ENCODE data around the gene MFSD12. TPM values are rescaled to one million over a fixed set of nuclear protein-coding genes. Genes with fewer than 3 reads are reported as not detected.

MFSD12 gene
- total and polyA plus RNA-seq, 7 donors: 2.4 to 53.5 (median 22.1) TPM

GRCh38 chr19:3496392-3497273, 60.8 kb downstream of the MFSD12 start:
- no peak for DNase-seq
- Histone ChIP-seq H3K9me3 (no peaks in the 10 kb centered on the region), H3K27ac (no peak overlapping the region), H3K4me3 (no peak overlapping the region), H3K36me3 (peaks cover 15 to 56% (median 31%) of the 10 kb centered on the region in 4 donors), H3K4me1 (peaks cover 0 to 18% (median 11%) of the 10 kb centered on the region in 4 donors), H3K27me3 (no peaks in the 10 kb centered on the region)
- TF ChIP-seq POLR2AphosphoS5 (IDR thresholded peaks at IDR 0.05): no peak
- TF ChIP-seq, protein P1, sequence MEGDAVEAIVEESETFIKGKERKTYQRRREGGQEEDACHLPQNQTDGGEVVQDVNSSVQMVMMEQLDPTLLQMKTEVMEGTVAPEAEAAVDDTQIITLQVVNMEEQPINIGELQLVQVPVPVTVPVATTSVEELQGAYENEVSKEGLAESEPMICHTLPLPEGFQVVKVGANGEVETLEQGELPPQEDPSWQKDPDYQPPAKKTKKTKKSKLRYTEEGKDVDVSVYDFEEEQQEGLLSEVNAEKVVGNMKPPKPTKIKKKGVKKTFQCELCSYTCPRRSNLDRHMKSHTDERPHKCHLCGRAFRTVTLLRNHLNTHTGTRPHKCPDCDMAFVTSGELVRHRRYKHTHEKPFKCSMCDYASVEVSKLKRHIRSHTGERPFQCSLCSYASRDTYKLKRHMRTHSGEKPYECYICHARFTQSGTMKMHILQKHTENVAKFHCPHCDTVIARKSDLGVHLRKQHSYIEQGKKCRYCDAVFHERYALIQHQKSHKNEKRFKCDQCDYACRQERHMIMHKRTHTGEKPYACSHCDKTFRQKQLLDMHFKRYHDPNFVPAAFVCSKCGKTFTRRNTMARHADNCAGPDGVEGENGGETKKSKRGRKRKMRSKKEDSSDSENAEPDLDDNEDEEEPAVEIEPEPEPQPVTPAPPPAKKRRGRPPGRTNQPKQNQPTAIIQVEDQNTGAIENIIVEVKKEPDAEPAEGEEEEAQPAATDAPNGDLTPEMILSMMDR (IDR thresholded peaks at IDR 0.05): no peak
- no peak for TF ChIP-seq EP300 (IDR thresholded peaks at IDR 0.05)
- no peak for TF ChIP-seq POLR2A (IDR thresholded peaks at IDR 0.05)
- 96% methylated on average over 32 of the region's 32 CpGs for WGBS, 2 donors
- intact Hi-C loops (cut with DNase I): no loop called here

DNA sequence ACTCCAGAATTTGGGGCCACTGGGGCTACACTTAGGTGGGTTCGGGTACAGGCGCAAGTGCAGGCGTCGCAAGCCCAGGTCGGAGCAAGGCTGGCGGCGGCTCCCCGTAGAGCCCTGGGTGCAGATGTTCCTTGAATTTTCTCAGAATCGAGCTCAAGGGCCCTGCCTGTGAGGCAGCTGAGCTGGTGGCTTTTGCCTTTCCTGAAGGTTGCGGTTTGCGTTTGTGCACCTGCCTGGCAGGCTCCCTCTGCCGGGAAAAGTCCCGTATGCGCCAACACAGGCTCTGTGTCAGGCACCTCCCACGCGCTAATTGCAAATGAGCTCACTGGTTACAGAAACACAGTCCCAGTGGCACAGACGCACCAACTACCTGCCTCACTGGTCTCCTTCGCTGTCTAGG, 62.8 kb downstream of the MFSD12 start:
- TF ChIP-seq EP300 (IDR thresholded peaks at IDR 0.05): no peak
- TF ChIP-seq, protein P1 (IDR thresholded peaks at IDR 0.05): no peak
- TF ChIP-seq POLR2AphosphoS5 (IDR thresholded peaks at IDR 0.05): no peak
- no peak for TF ChIP-seq POLR2A (IDR thresholded peaks at IDR 0.05)
- Histone ChIP-seq H3K9me3 (no peaks in the 10 kb centered on the region), H3K27me3 (no peaks in the 10 kb centered on the region), H3K36me3 (peaks cover 15 to 69% (median 36%) of the 10 kb centered on the region in 4 donors), H3K27ac (no peak overlapping the region), H3K4me1 (peaks cover 0 to 13% (median 5%) of the 10 kb centered on the region in 4 donors), H3K4me3 (no peak overlapping the region)
- DNase-seq: no peak
- 89 to 90% methylated on average over 18 of the region's 18 CpGs for WGBS, 2 donors
- intact Hi-C loops (cut with DNase I): no loop called here

Small RNA genes within 50 kb of the gene (small RNA-seq; reads per million reads assigned to genes)
- gene AC005786.1 (0 reads per million in 3 donors), gene RF00212 (0 reads per million in 3 donors)

Other genes with a start within 250 kb of the MFSD12 start
- gene NFIC, start 191.0 kb downstream of the MFSD12 start, total RNA-seq: 100 to 1,000 TPM in 1 of 4 donors, 10 to 100 TPM in 3; 63.2 to 114 (median 74.2) TPM
- 10 to 100 TPM in 2 of 3 donors, 1 to 10 TPM in 1; 9.0 to 45.7 (median 10.2) TPM for gene NFIC, start 191.0 kb downstream of the MFSD12 start, polyA plus RNA-seq
- not detected for gene SMIM24, start 77.1 kb downstream of the MFSD12 start, total RNA-seq
- 10 to 100 TPM; 15.1 to 72.7 (median 30.3) TPM for gene SMIM24, start 77.1 kb downstream of the MFSD12 start, polyA plus RNA-seq
- gene SMIM44, start 74.1 kb downstream of the MFSD12 start, total RNA-seq: not detected
- gene SMIM44, start 74.1 kb downstream of the MFSD12 start, polyA plus RNA-seq: 1 to 10 TPM in 1 of 3 donors, not detected in 2; 2.9 TPM
- gene DOHH, start 56.9 kb downstream of the MFSD12 start, total RNA-seq: 10 to 100 TPM; 11.7 to 18.1 (median 17.0) TPM
- 10 to 100 TPM in 1 of 3 donors, 1 to 10 TPM in 2; 7.2 to 22.5 (median 7.2) TPM for gene DOHH, start 56.9 kb downstream of the MFSD12 start, polyA plus RNA-seq
- 10 to 100 TPM; 11.8 to 44.6 (median 20.5) TPM for gene FZR1, start 51.3 kb downstream of the MFSD12 start, total RNA-seq
- 10 to 100 TPM; 11.4 to 33.3 (median 13.9) TPM for gene FZR1, start 51.3 kb downstream of the MFSD12 start, polyA plus RNA-seq
- 1 to 10 TPM in 1 of 4 donors, not detected in 3; 1.4 TPM for gene TEKTIP1, start 18.4 kb downstream of the MFSD12 start, total RNA-seq
- 1 to 10 TPM in 1 of 3 donors, not detected in 2; 1.5 TPM for gene TEKTIP1, start 18.4 kb downstream of the MFSD12 start, polyA plus RNA-seq
- gene HMG20B, start 15.4 kb upstream of the MFSD12 start, total RNA-seq: 100 to 1,000 TPM; 105 to 148 (median 120) TPM
- gene HMG20B, start 15.4 kb upstream of the MFSD12 start, polyA plus RNA-seq: 10 to 100 TPM; 61.3 to 85.9 (median 78.2) TPM
- under 1 TPM in 2 of 4 donors, not detected in 2; under 0.01 to 0.83 TPM for gene GIPC3, start 27.9 kb upstream of the MFSD12 start, total RNA-seq
- 1 to 10 TPM in 1 of 3 donors, not detected in 2; 1.0 TPM for gene GIPC3, start 27.9 kb upstream of the MFSD12 start, polyA plus RNA-seq
- 1 to 10 TPM in 1 of 4 donors, under 1 TPM in 3; 0.36 to 3.6 (median 0.68) TPM for gene TBXA2R, start 49.3 kb upstream of the MFSD12 start, total RNA-seq
- gene TBXA2R, start 49.3 kb upstream of the MFSD12 start, polyA plus RNA-seq: 1 to 10 TPM in 1 of 3 donors, under 1 TPM in 1, not detected in 1; 0.69 to 1.4 TPM
- 10 to 100 TPM; 15.5 to 23.9 (median 23.4) TPM for gene CACTIN, start 69.2 kb upstream of the MFSD12 start, total RNA-seq
- gene CACTIN, start 69.2 kb upstream of the MFSD12 start, polyA plus RNA-seq: 10 to 100 TPM in 1 of 3 donors, 1 to 10 TPM in 2; 6.2 to 20.5 (median 9.0) TPM
- gene PIP5K1C, start 142.9 kb upstream of the MFSD12 start, total RNA-seq: 10 to 100 TPM; 27.8 to 68.7 (median 44.2) TPM
- 10 to 100 TPM in 2 of 3 donors, 1 to 10 TPM in 1; 7.8 to 21.0 (median 11.6) TPM for gene PIP5K1C, start 142.9 kb upstream of the MFSD12 start, polyA plus RNA-seq
- gene TJP3, start 150.8 kb upstream of the MFSD12 start, total RNA-seq: 1 to 10 TPM in 1 of 4 donors, under 1 TPM in 2, not detected in 1; 0.33 to 2.8 (median 0.36) TPM
- 100 to 1,000 TPM; 158 to 245 (median 168) TPM for gene TJP3, start 150.8 kb upstream of the MFSD12 start, polyA plus RNA-seq
- 10 to 100 TPM; 17.8 to 42.9 (median 23.0) TPM for gene APBA3, start 204.1 kb upstream of the MFSD12 start, total RNA-seq
- 10 to 100 TPM; 12.0 to 19.5 (median 13.2) TPM for gene APBA3, start 204.1 kb upstream of the MFSD12 start, polyA plus RNA-seq
- 100 to 1,000 TPM in 3 of 4 donors, 10 to 100 TPM in 1; 80.6 to 123 (median 103) TPM for gene MRPL54, start 205.1 kb upstream of the MFSD12 start, total RNA-seq
- 100 to 1,000 TPM in 2 of 3 donors, 10 to 100 TPM in 1; 87.7 to 185 (median 168) TPM for gene MRPL54, start 205.1 kb upstream of the MFSD12 start, polyA plus RNA-seq
- not detected for gene RAX2, start 214.6 kb upstream of the MFSD12 start, total RNA-seq
- not detected for gene RAX2, start 214.6 kb upstream of the MFSD12 start, polyA plus RNA-seq
- gene MATK, start 228.8 kb upstream of the MFSD12 start, total RNA-seq: 1 to 10 TPM in 1 of 4 donors, not detected in 3; 1.8 TPM
- 1 to 10 TPM in 2 of 3 donors, not detected in 1; 6.6 to 7.7 TPM for gene MATK, start 228.8 kb upstream of the MFSD12 start, polyA plus RNA-seq